Stomach (tissue), 9 donors: Measurements from ENCODE around the gene PANX1. TPM values are rescaled to one million over a fixed set of nuclear protein-coding genes. Genes with fewer than 3 reads are reported as not detected.
A peak's percentile ranks its signal among the peaks of the same experiment; 100 is the strongest.

Experiments
- DNase-seq, 2 donors: peaks; one replicate each; pipeline versions ENCODE4 v3.0.0 to v3.0.0-alpha.2; 2013 to 2019
- H3K27ac ChIP-seq, 5 donors: fragments of 200-600 bp in 4 of 5; sonication (generic) in 4 of 5; one replicate each; pipeline ENCODE4 v1.5.1; 2013 to 2019; ENCODE audit warnings: mild to moderate bottlenecking in 1 of 5, moderate library complexity in 1 of 5
- H3K27me3 ChIP-seq, 3 donors: fragments of 200-600 bp; sonication (generic); one replicate each; pipeline ENCODE4 v1.5.1; 2017 to 2019; ENCODE audit warnings: mixed run types in 1 of 3
- H3K36me3 ChIP-seq, 4 donors: fragments of 200-600 bp; sonication (generic); 1 replicate in 3 of 4; 2 replicates in 1 of 4; pipeline ENCODE4 v1.5.1; 2016 to 2019
- H3K4me1 ChIP-seq, 4 donors: fragments of 200-600 bp; sonication (generic); one replicate each; pipeline ENCODE4 v1.5.1; 2016 to 2019
- H3K4me3 ChIP-seq, 4 donors: fragments of 200-600 bp; sonication (generic) in 3 of 4; one replicate each; pipeline ENCODE4 v1.5.1; 2016 to 2019; ENCODE audit warnings: mild to moderate bottlenecking in 1 of 4
- H3K9me3 ChIP-seq, 4 donors: fragments of 200-600 bp; sonication (generic); one replicate each; pipeline ENCODE4 v1.5.1; 2016 to 2019
- EP300 ChIP-seq: sonication (generic); formaldehyde crosslinking; IDR thresholded peaks from one replicate; pipeline ENCODE4 v1.6.1; 2017; ENCODE audit warnings: antibody characterized with exemption
- POLR2A ChIP-seq, 4 donors: fragments of 450-650 bp; IDR thresholded peaks; one replicate each; pipeline ENCODE4 v1.6.1; 2016; ENCODE audit warnings: antibody characterized with exemption in 4 of 4, control low read depth in 2 of 4, mild to moderate bottlenecking in 1 of 4, moderate library complexity in 1 of 4
- POLR2AphosphoS5 ChIP-seq, 3 donors: sonication (generic); formaldehyde crosslinking; IDR thresholded peaks; one replicate each; pipeline ENCODE4 v1.6.1; 2016; ENCODE audit warnings: antibody characterized with exemption in 3 of 3
- WGBS, 5 donors: extraction: QIAGEN DNeasy Blood & Tissue Kit in 3 of 5; methylation state at CpG; one replicate each; pipeline versions ENCODE4 v1.1.5 to v1.1.7; 2013 to 2018; 5-methylcytosine and 5-hydroxymethylcytosine counted together
- intact Hi-C: fragments of 100-400 bp; cut with DNase I; formaldehyde crosslinking; loops from one replicate; pipeline ENCODE4 v1.15.1; 2023; ENCODE audit warnings: low total_unique reads
- polyA plus RNA-seq, 3 donors: library from polyadenylated mRNA; stranded (reverse); fragments of 200-250 nt; gene quantifications; one replicate each; pipeline ENCODE4 v1.2.3, GENCODE V29; 2013
- total RNA-seq, 5 donors: library from RNA; depleted of rRNA; stranded (reverse); fragments of >200 nt; gene quantifications; one replicate each; pipeline versions ENCODE4 v1.1.0 to v1.2.3, GENCODE V29; 2014 to 2016
- TF ChIP-seq, protein P1 (sequence below), 7 experiments: fragments of 450-650 bp in 4 of 7; fragments of 200-600 bp in 3 of 7; sonication (generic) in 3 of 7; IDR thresholded peaks; one replicate each; pipeline ENCODE4 v1.5.1; 2016 to 2019; ENCODE audit warnings: antibody characterized with exemption in 7 of 7, control low read depth in 2 of 7, mild to moderate bottlenecking in 1 of 7
- donor health status: healthy with polysubstance abuse.
- donor health status: Bipolar disorder and iron deficiency.
- donor health status: healthy.

PANX1 gene
- total and polyA plus RNA-seq, 8 donors = 1.2 to 41.1 (median 11.1) TPM

- no peak for DNase-seq
- WGBS, 5 donors = 73 to 91% (median 89%) methylated on average over 2 of the region's 2 CpGs
- TF ChIP-seq EP300 (no peak), POLR2AphosphoS5 (IDR thresholded peaks at IDR 0.05) (no peak)
- Histone ChIP-seq H3K4me1 (peaks cover 0 to 20% (median 12%) of the 10 kb centered on the region in 4 donors), H3K9me3 (no peaks in the 10 kb centered on the region), H3K36me3 (peaks cover 6 to 28% (median 20%) of the 10 kb centered on the region in 4 donors), H3K27me3 (no peaks in the 10 kb centered on the region), H3K27ac (no peak overlapping the region), H3K4me3 (no peak overlapping the region)
- intact Hi-C loops = no loop called here
These were observed 56.2 kb downstream of the PANX1 start for GRCh38 chr11:94184846-94185245.

DNA sequence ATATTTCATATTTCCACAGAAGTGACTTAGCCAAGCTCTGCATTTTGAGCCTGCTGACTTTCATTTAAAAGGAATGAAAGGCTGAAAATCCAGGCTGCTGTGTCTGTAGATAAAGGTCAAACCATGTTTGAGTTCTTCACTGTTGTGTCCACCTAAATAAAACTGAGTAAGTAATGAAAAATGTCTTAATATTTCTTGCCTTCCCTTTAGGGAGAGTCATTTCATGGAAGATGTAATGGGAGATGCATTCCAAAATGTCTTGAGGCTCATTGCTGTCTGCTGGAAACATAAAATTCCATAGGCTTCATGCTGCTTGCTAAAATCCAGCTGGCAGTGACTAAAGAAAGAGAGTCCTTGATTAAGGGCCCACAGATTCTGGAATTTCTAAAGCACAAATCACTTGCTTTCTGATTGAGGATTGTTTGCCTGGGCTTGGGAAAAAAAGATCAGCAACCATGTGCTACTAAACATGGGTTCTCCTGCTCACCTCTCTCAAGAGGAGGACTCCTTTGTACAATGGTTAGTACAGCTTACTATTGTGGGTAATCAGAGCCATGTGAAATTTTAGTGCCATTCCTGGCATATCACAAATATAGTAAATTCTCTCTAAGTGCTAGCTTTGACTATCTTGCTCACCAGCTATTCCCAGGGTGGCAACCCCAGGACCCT lies 56.9 kb downstream of the PANX1 start:
- TF ChIP-seq POLR2A (IDR thresholded peaks at IDR 0.05) (no peak), EP300 (no peak), POLR2AphosphoS5 (IDR thresholded peaks at IDR 0.05) (no peak)
- TF ChIP-seq, protein P1, sequence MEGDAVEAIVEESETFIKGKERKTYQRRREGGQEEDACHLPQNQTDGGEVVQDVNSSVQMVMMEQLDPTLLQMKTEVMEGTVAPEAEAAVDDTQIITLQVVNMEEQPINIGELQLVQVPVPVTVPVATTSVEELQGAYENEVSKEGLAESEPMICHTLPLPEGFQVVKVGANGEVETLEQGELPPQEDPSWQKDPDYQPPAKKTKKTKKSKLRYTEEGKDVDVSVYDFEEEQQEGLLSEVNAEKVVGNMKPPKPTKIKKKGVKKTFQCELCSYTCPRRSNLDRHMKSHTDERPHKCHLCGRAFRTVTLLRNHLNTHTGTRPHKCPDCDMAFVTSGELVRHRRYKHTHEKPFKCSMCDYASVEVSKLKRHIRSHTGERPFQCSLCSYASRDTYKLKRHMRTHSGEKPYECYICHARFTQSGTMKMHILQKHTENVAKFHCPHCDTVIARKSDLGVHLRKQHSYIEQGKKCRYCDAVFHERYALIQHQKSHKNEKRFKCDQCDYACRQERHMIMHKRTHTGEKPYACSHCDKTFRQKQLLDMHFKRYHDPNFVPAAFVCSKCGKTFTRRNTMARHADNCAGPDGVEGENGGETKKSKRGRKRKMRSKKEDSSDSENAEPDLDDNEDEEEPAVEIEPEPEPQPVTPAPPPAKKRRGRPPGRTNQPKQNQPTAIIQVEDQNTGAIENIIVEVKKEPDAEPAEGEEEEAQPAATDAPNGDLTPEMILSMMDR (IDR thresholded peaks at IDR 0.05) = no peak
- intact Hi-C loops = no loop called here
- H3K27ac ChIP-seq = no peak overlapping the region
- peaks cover 0 to 20% (median 12%) of the 10 kb centered on the region in 4 donors for H3K4me1 ChIP-seq
- no peaks in the 10 kb centered on the region for H3K27me3 ChIP-seq
- no peak overlapping the region for H3K4me3 ChIP-seq
- no peaks in the 10 kb centered on the region for H3K9me3 ChIP-seq
- DNase-seq = peak in 1 of 2 donors; percentile 40
- peaks cover 0 to 21% (median 13%) of the 10 kb centered on the region in 4 donors for H3K36me3 ChIP-seq

- Histone ChIP-seq H3K27me3 (no peaks in the 10 kb centered on the region), H3K9me3 (no peaks in the 10 kb centered on the region), H3K27ac (no peak overlapping the region), H3K36me3 (peaks cover 0 to 10% (median 3%) of the 10 kb centered on the region in 4 donors), H3K4me1 (peaks cover 0 to 20% (median 12%) of the 10 kb centered on the region in 4 donors), H3K4me3 (no peak overlapping the region)
- TF ChIP-seq POLR2A (IDR thresholded peaks at IDR 0.05) (no peak), POLR2AphosphoS5 (IDR thresholded peaks at IDR 0.05) (no peak), EP300 (no peak)
- TF ChIP-seq, protein P1 (IDR thresholded peaks at IDR 0.05) = no peak
- intact Hi-C loops = no loop called here
- DNase-seq = no peak
- 82 to 93% (median 89%) methylated on average over 8 of the region's 8 CpGs for WGBS, 5 donors
These were observed 57.9 kb downstream of the PANX1 start for GRCh38 chr11:94186342-94187203.

DNA sequence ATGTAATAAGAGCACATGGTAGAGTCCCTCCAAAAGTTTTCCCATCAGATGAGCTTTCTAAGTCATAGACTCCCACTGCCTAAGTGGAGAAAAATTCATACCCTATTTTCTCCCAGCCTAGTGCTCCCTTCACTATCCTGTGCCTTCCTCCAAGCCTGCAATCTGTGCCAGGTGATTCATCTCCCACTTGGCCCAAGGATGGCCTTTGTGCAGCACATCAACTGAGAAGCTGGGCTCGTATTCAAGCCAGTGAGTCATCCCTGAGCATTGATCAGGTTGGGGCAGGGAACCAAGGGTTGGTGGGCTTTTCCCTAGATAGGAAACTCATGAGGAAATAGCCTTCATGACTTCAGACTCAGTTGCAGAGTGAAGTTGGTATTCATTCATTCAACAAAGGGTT lies 64.6 kb downstream of the PANX1 start:
- Histone ChIP-seq H3K27me3 (no peaks in the 10 kb centered on the region), H3K4me1 (no peaks in the 10 kb centered on the region), H3K36me3 (no peaks in the 10 kb centered on the region), H3K27ac (no peak overlapping the region), H3K9me3 (no peaks in the 10 kb centered on the region), H3K4me3 (no peak overlapping the region)
- no peak for DNase-seq
- TF ChIP-seq POLR2A (IDR thresholded peaks at IDR 0.05) (no peak), EP300 (no peak), POLR2AphosphoS5 (IDR thresholded peaks at IDR 0.05) (no peak)
- TF ChIP-seq, protein P1 (IDR thresholded peaks at IDR 0.05) = no peak
- intact Hi-C loops = no loop called here
- WGBS, 5 donors = 18 to 71% (median 61%) methylated on average over 1 of the region's 1 CpG
